HepG2 (cell line): ENCODE measurements around the gene SEC14L1. TPM values are rescaled to one million over a fixed set of nuclear protein-coding genes. Genes with fewer than 3 reads are reported as not detected.

ENCODE experiments used
- ARHGAP35 ChIP-seq: sonication (generic); formaldehyde crosslinking; IDR thresholded peaks from 2 replicates; pipeline ENCODE4 v1.9.0; 2022; ENCODE audit warnings: mild to moderate bottlenecking, inconsistent platforms, moderate library complexity, missing genetic modification reagents, borderline replicate concordance
- FOXM1 ChIP-seq: sonication (generic); formaldehyde crosslinking; IDR thresholded peaks from 2 replicates; pipeline ENCODE4 v1.5.0; 2020; ENCODE audit warnings: missing genetic modification reagents
- MIXL1 ChIP-seq: IDR thresholded peaks from 2 replicates; pipeline ENCODE4 v1.6.1; 2016
- MTF2 ChIP-seq: sonication (generic); formaldehyde crosslinking; IDR thresholded peaks from 2 replicates; pipeline ENCODE4 v1.5.0; 2020; ENCODE audit warnings: missing genetic modification reagents, borderline replicate concordance
- PRMT3 ChIP-seq: sonication (generic); formaldehyde crosslinking; IDR thresholded peaks from 2 replicates; pipeline ENCODE4 v1.8.1; 2022; ENCODE audit warnings: low read depth, mild to moderate bottlenecking, moderate library complexity, missing genetic modification reagents, borderline replicate concordance
- SOX6 ChIP-seq, 2 experiments: fragments of 450-650 bp in 1 of 2; sonication (generic) in 1 of 2; formaldehyde crosslinking in 1 of 2; IDR thresholded peaks; 2 replicates each; pipeline versions ENCODE4 v1.4.0 to v1.6.1; 2017 to 2020; ENCODE audit warnings: antibody characterized with exemption in 1 of 2, mild to moderate bottlenecking in 1 of 2, missing genetic modification reagents in 1 of 2
- ZNF101 ChIP-seq: sonication (generic); formaldehyde crosslinking; IDR thresholded peaks from 2 replicates; pipeline ENCODE4 v1.4.0; 2020; ENCODE audit warnings: mild to moderate bottlenecking, low read depth, missing genetic modification reagents, borderline replicate concordance
- ZNF224 ChIP-seq: sonication (generic); formaldehyde crosslinking; IDR thresholded peaks from 2 replicates; pipeline ENCODE4 v1.5.0; 2020; ENCODE audit warnings: mild to moderate bottlenecking, missing genetic modification reagents
- ZNF383 ChIP-seq: sonication (generic); formaldehyde crosslinking; IDR thresholded peaks from 2 replicates; pipeline ENCODE4 v1.4.0; 2020; ENCODE audit warnings: missing genetic modification reagents, mild to moderate bottlenecking, borderline replicate concordance
- polyA plus RNA-seq, 8 experiments: library from polyadenylated mRNA; depleted of rRNA in 3 of 8; stranded (reverse) in 7 of 8; unstranded in 1 of 8; fragments of >200 nt; fragmentation: Illumina TruSeq in 4 of 8; extraction: Trizol in 4 of 8; gene quantifications; 2 replicates each; pipeline versions ENCODE4 v1.2.1 to v1.2.3, GENCODE V29; 2011 to 2016; ENCODE audit warnings: low read depth in 4 of 8, missing spikeins in 1 of 8, mixed read lengths in 1 of 8; ENCODE audit not compliant: insufficient read depth in 1 of 8
- total RNA-seq, 5 experiments: library from RNA; depleted of rRNA; stranded (reverse); fragments of >200 nt; fragmentation: Illumina TruSeq; extraction: Trizol; gene quantifications; 2 replicates each; pipeline ENCODE4 v1.2.3, GENCODE V29; 2016; ENCODE audit warnings: low read depth in 1 of 5
- TF ChIP-seq, protein P1 (sequence below): sonication (generic); formaldehyde crosslinking; IDR thresholded peaks from 2 replicates; pipeline ENCODE4 v1.8.1; 2023; ENCODE audit warnings: mild to moderate bottlenecking, moderate library complexity, missing genetic modification reagents
- TF ChIP-seq, protein P2 (sequence below): fragments of 450-650 bp; IDR thresholded peaks from 2 replicates; pipeline ENCODE4 v1.6.1; 2017; ENCODE audit warnings: mild to moderate bottlenecking
- TF ChIP-seq, protein P3 (sequence below): sonication (generic); formaldehyde crosslinking; IDR thresholded peaks from 2 replicates; pipeline ENCODE4 v1.4.0; 2020; ENCODE audit warnings: missing genetic modification reagents
- TF ChIP-seq, protein P4 (sequence below): sonication (generic); formaldehyde crosslinking; conservative IDR thresholded peaks from 2 replicates; pipeline ENCODE4 v1.8.0; 2022; ENCODE audit warnings: mild to moderate bottlenecking, moderate library complexity, missing genetic modification reagents
- TF ChIP-seq, protein P5 (sequence below): sonication (generic); formaldehyde crosslinking; IDR thresholded peaks from 2 replicates; pipeline ENCODE4 v1.9.0; 2021; ENCODE audit warnings: missing genetic modification reagents, borderline replicate concordance
- TF ChIP-seq, protein P6 (sequence below): sonication (generic); formaldehyde crosslinking; conservative IDR thresholded peaks from 2 replicates; pipeline ENCODE4 v1.4.0; 2020; ENCODE audit warnings: mild to moderate bottlenecking, missing genetic modification reagents, moderate library complexity

SEC14L1 gene
- total and polyA plus RNA-seq, 2 of the 13 experiments (the other 11 are each of a cell fraction or from before 2014, with no cell fraction given), result 26.3 to 43.9 TPM

DNA sequence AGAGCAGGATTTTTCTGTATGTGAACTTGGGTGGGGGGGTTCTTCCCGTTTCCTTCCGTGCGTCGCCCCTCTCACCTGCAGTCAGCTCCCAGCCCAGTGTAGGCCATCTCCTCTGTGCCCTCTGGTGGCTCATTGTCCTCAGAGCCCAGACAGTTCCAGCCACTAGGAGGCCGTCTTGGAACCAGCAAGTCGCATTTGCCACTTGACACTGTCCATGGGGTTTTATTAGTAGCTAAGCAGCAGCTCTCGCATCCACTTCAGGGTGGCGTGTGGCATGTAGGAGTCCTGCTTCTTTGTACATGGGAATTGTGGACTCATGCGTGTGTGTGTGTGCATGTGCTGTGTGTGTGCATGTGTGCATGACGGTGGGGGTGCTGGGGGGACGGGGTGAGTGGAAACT, 74.0 kb downstream of the SEC14L1 start (continued):
- TF ChIP-seq, protein P1, sequence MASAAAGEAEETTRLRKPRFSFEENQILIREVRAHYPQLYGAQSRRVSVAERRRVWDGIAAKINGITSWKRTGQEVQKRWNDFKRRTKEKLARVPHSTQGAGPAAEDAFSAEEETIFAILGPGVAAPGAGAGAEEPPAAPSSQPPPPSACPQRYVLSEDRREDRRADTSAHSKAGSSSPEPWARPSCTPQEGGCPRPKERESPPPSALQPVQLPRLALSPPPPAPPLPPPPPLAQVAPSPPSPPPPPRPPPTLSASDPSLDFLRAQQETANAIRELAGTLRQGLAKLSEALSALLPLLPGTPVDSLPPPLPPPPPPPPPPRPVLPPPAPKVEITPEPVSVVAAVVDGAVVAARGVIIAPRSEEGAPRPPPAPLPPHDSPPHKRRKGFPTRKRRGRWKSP (CRISPR knock-in tag), result no peak
- TF ChIP-seq ARHGAP35 (CRISPR knock-in tag) (0 out of 2 replicates have a peak, but pooled peaks have one; percentile 26), PRMT3 (CRISPR knock-in tag) (no peak), ZNF101 (no peak), MTF2 (CRISPR knock-in tag) (no peak), MIXL1 (no peak), SOX6 (IDR thresholded peaks at IDR 0.05) (no peak), SOX6 (CRISPR knock-in tag; IDR thresholded peaks at IDR 0.05) (0 out of 2 replicates have a peak, but pooled peaks have one; percentile 29), ZNF224 (CRISPR knock-in tag) (no peak), FOXM1 (CRISPR knock-in tag) (no peak), ZNF383 (CRISPR knock-in tag) (no peak)
- TF ChIP-seq, protein P2, sequence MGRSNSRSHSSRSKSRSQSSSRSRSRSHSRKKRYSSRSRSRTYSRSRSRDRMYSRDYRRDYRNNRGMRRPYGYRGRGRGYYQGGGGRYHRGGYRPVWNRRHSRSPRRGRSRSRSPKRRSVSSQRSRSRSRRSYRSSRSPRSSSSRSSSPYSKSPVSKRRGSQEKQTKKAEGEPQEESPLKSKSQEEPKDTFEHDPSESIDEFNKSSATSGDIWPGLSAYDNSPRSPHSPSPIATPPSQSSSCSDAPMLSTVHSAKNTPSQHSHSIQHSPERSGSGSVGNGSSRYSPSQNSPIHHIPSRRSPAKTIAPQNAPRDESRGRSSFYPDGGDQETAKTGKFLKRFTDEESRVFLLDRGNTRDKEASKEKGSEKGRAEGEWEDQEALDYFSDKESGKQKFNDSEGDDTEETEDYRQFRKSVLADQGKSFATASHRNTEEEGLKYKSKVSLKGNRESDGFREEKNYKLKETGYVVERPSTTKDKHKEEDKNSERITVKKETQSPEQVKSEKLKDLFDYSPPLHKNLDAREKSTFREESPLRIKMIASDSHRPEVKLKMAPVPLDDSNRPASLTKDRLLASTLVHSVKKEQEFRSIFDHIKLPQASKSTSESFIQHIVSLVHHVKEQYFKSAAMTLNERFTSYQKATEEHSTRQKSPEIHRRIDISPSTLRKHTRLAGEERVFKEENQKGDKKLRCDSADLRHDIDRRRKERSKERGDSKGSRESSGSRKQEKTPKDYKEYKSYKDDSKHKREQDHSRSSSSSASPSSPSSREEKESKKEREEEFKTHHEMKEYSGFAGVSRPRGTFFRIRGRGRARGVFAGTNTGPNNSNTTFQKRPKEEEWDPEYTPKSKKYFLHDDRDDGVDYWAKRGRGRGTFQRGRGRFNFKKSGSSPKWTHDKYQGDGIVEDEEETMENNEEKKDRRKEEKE, result no peak
- TF ChIP-seq, protein P3, sequence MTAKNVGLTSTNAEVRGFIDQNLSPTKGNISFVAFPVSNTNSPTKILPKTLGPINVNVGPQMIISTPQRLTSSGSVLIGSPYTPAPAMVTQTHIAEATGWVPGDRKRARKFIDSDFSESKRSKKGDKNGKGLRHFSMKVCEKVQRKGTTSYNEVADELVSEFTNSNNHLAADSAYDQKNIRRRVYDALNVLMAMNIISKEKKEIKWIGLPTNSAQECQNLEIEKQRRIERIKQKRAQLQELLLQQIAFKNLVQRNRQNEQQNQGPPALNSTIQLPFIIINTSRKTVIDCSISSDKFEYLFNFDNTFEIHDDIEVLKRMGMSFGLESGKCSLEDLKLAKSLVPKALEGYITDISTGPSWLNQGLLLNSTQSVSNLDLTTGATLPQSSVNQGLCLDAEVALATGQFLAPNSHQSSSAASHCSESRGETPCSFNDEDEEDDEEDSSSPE, result no peak
- TF ChIP-seq, protein P4, sequence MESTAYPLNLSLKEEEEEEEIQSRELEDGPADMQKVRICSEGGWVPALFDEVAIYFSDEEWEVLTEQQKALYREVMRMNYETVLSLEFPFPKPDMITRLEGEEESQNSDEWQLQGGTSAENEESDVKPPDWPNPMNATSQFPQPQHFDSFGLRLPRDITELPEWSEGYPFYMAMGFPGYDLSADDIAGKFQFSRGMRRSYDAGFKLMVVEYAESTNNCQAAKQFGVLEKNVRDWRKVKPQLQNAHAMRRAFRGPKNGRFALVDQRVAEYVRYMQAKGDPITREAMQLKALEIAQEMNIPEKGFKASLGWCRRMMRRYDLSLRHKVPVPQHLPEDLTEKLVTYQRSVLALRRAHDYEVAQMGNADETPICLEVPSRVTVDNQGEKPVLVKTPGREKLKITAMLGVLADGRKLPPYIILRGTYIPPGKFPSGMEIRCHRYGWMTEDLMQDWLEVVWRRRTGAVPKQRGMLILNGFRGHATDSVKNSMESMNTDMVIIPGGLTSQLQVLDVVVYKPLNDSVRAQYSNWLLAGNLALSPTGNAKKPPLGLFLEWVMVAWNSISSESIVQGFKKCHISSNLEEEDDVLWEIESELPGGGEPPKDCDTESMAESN, result no peak
- TF ChIP-seq, protein P5, sequence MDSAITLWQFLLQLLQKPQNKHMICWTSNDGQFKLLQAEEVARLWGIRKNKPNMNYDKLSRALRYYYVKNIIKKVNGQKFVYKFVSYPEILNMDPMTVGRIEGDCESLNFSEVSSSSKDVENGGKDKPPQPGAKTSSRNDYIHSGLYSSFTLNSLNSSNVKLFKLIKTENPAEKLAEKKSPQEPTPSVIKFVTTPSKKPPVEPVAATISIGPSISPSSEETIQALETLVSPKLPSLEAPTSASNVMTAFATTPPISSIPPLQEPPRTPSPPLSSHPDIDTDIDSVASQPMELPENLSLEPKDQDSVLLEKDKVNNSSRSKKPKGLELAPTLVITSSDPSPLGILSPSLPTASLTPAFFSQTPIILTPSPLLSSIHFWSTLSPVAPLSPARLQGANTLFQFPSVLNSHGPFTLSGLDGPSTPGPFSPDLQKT, result no peak
- TF ChIP-seq, protein P6, sequence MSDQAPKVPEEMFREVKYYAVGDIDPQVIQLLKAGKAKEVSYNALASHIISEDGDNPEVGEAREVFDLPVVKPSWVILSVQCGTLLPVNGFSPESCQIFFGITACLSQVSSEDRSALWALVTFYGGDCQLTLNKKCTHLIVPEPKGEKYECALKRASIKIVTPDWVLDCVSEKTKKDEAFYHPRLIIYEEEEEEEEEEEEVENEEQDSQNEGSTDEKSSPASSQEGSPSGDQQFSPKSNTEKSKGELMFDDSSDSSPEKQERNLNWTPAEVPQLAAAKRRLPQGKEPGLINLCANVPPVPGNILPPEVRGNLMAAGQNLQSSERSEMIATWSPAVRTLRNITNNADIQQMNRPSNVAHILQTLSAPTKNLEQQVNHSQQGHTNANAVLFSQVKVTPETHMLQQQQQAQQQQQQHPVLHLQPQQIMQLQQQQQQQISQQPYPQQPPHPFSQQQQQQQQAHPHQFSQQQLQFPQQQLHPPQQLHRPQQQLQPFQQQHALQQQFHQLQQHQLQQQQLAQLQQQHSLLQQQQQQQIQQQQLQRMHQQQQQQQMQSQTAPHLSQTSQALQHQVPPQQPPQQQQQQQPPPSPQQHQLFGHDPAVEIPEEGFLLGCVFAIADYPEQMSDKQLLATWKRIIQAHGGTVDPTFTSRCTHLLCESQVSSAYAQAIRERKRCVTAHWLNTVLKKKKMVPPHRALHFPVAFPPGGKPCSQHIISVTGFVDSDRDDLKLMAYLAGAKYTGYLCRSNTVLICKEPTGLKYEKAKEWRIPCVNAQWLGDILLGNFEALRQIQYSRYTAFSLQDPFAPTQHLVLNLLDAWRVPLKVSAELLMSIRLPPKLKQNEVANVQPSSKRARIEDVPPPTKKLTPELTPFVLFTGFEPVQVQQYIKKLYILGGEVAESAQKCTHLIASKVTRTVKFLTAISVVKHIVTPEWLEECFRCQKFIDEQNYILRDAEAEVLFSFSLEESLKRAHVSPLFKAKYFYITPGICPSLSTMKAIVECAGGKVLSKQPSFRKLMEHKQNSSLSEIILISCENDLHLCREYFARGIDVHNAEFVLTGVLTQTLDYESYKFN (CRISPR knock-in tag), result no peak
